HG03439 (cell line): Measurements from ENCODE around the gene ALDH1A2.

Experiments used
- ATAC-seq: cut with Tn5 transposase; IDR thresholded peaks from one replicate; pipeline ENCODE4 v1.9.1; 2021; ENCODE audit warnings: mild to moderate bottlenecking, moderate library complexity; ENCODE audit not compliant: unreplicated experiment

The ALDH1A2 gene

DNA sequence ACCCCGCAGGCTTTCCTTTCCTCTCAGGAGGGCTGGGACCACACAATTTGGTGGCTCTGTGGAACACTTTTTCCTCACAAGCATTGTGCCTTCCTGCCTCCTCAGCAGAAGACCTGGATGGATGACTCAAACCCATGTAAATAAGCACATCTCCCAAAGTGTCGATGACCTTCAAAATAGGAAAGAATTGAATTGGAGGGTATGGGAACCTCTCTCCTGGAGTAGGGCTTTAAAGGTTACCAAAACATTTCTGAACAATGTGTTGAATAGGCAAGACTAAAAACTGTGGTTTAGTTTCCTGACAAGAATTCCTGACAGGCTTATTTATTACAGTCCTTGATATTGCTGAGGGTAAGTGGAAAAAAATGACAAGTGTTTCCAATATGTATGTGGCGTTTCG, 118.2 kb downstream of the ALDH1A2 start:
- no peak for ATAC-seq

DNA sequence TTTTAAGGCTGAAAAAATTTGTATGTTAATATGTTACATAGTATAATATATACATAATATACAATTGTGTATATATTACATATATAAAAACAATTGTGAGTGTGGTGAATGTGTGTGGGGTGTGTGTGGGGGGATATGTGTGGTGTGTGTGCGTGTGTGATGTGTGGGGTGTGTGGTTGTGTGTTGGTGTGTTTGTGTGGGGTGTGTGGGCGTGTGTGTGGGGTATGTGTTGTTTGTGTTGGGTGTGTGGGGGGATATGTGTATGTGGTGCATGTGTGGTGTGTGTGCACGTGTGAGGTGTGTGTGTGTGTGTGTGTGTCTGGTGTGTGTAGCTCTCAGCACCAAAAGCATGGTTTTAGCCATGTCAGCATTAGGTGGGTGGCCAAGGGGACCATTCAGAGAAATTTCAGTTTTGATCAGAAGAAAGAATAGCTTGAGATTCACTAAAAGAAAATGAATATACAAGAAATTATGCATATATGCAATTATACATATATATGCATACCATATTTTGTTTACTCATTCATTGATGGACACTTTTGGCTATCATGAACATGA, 118.9 kb downstream of the ALDH1A2 start:
- ATAC-seq, result no peak

DNA sequence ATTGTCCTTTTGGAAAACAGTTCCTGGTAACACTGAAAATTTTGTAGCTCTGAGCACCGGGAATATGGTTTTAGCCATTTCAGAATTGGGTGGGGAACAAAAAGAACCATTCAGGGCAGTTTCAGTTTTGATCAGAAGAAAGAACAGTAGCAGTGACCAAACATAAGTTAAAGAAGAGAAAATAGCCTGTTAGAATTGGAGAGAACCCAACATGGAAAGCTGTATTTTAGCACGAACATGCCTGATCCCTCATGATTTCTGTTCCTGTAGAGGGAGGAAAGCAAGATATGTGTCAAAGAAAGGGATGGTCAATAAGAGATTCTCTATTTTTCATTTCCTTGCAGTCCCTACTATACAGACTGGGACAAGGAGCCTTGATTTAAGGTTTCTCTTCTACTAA, 119.9 kb downstream of the ALDH1A2 start:
- no peak for ATAC-seq

DNA sequence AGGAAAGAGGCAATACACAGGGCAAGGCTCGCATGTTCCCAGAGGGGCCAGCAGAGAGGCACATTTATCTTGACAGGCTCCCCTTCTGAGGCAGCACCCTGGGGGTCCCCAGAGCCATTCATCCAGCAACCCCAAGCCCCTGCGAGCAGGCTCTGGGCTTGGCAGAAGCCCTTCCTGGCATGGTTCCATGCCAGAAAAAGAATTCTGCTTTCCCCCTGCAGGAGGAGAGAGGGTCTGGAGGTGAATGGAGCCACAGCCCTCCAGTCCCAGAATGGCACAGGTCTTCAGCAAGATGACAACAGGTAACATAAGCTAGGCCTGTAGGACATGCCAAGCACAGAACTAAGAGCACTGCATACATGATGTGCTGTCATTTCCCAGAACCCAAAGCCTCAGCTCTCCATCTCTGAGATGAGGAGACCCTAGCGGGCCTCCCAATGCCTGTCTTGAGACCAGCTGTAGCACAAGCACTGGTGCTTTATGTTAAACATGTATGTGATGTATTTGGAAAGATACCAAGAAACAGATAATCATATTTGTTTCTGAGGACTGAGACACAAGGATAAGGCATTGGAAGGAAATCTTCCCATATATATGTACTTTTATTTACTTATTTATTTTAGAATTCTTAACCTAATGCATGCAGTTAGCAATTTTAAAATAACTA, 121.6 kb downstream of the ALDH1A2 start:
- no peak for ATAC-seq

DNA sequence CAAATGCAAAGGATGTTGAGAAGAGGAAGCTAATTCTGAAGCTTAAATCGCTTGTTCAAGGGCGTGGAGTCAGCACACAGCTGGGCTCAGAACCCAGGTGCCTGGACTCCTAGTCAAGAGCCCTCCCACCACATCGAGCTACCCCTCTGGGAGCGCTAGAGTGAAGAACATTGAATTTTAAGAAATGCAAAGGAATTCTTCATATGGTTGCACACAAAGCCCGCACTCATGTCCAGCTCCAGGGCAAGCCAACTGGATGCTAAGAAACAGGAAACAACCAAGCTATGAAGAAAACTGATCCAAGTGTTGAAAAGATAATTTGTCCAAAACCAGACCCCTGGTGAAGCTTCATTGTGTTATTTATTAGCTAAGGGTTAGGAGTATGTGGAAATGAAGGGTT, 122.3 kb downstream of the ALDH1A2 start:
- no peak for ATAC-seq

DNA sequence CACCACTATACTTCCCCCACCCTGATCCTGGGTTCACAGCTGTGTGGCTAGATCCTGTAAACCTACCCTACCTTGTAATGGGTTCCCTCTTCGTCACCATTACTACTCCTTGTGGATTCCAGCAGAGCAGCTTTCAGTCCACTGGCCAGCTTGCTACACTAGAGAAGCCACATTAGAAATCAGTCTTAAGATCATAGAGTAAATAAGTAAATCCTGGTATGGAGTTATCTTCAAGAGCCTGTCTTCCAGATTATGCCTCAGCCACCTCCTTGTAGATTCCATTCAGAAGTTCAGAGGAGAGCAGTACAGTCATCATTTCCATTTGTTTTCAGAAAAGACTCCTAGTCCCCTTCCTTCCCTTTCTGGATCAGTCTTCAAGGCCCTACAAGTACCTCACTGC, 123.7 kb downstream of the ALDH1A2 start:
- no peak for ATAC-seq

DNA sequence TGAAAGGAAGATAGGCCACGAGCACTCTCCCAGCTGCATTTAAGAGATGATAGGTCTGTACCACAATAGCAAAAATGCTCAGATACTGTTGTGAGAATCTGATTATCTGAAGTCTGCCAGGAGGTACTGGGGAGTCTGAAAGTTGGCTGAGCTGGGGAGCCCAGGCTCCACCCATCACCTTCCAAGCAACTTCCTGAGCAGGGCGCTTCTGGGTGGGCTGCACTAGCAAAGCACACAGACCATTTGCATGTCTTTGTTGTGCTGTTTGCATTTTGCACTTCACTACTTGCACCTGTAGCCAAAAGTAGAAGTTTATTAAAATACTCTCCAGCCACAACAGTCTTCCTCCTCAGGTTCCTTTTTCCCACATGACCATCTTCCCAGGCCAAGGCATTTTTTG, 133.2 kb downstream of the ALDH1A2 start:
- no peak for ATAC-seq

DNA sequence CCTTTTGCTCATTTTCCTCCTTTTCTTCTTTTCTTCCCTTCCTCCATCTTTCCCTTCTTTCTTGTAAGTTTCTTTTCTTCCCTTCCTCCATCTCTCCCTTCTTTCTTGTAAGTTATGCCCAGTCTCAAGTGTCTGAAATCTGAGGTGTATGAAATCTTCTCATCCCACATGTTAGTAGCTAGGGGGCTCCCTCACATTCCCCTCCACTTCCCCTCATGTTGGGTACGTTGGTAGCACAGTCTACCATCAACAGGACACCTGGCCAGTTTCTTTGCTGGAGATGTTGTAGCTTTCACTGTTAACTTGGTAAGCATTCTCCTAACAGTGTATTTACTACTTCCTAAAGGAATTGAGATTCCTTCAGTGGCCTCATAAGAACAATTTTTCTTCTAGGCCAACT, 133.9 kb downstream of the ALDH1A2 start:
- ATAC-seq, result no peak

DNA sequence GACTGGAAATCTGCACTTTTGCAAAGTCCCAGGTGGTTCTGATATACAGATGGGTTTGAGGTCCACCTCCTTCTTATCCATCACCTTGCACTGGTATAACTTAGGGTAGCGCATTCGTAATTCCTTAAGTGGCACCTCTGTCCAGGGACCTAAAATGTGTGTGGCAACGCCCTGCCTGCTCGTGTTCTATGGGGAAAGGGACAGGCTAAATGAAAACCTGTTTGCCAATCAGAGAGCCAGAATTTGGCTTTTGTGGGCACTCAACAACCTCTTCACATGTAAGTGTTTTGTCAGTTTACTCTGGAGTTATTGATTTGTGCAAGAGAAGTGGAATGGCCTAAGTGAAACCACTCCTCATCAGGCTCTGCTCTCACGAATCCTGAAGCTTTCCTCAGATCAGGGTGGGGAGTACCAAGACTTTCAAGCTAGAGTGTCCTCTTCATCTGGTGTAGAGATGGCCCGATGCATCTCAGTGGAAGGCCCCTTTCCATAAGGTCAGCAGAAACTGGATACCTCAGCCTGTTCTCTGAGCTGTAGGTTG, 138.3 kb downstream of the ALDH1A2 start:
- no peak for ATAC-seq

DNA sequence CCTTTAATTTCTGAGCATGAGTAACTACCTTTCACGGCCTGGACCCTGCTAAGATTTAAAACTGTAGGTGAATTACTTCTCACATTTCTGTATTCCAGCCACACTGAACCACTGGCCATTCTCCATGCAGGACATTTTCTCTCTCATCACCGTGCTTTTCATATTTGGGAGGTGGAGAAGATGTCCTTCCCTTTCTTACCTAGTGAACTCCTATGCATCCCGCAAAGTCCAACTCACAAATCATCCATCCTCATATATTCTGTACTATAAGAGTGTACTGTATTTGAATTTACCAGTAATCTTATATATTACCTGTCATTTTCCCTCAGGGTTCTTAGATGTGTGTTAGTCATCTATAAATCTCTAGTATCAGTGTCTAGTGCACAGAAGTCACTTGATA, 139.9 kb downstream of the ALDH1A2 start:
- ATAC-seq, result no peak

DNA sequence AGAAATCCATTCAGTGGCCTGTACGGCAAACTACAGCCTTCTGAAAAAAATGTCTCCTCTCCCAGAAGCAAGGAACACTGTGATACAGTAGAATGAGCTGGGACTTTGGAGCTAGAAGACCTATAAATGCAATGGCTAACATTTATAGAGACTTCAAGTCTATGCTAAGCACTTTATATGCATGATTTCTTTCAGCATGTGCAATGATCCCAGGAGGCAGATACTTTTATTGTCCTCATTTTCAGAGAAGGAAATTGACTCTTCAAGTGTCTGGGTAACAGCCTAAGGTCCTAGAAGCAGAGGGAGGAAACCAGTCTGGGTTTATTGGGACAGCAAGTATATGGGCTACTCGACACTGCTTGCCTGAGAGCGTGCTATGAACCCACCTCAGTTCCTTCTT, 140.9 kb downstream of the ALDH1A2 start:
- no peak for ATAC-seq

DNA sequence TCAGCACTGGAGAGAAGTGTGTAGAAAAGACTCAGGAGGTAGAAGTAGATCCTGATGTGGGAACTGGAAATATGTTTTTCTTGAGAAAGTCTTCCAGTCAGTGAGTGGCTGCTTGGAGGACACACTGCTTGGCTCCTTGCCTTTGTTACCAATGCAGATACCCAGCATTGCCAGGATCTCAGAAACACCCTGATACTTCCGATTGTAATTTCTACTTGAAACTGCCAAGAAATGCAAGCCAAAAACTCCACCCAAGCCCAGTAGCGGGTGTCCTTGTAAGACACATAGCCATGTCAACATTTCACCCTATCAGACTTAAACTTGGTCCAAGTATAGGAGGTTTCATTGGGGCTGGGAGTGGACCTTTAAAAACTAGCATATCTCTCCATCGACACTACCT, 141.8 kb downstream of the ALDH1A2 start:
- ATAC-seq, result no peak

DNA sequence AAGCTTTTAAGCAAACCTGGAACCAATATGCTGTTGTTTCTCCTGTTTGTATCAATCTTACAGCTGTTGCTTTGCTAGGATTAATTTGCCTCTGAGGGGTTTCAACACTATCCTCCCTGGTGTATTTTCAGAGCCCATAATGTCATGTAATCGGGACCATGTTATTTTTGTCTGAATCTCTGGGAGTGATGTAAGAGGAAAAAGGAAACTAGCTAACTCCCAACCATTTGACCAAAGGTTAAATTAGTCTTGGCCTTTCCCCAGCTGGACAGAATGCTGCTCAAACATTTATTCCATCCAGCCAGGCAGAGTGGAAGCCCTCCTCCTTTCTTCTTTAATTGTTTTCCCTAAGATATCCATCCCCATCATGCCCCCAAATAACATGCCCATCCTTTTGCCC, 142.2 kb downstream of the ALDH1A2 start:
- no peak for ATAC-seq

DNA sequence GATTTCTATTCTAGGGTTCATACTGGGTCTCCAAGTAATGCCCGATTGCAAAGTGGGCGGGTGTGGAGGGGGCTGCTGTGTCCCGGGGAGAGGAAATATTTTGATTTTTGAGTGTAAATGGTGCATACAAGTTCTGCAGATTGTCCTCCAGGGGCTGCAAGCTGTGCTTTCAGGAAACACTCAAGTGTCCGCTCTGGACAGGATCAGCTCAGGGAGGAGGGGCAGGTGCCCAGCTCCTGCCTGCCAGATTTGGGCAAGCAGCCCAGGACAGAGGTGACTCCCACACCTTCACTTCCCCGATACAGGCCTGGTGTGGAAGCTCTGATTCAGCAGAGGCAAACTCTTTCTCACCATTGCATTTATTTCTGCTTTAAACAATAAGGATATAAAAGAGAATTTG, 142.7 kb downstream of the ALDH1A2 start:
- ATAC-seq, result no peak

DNA sequence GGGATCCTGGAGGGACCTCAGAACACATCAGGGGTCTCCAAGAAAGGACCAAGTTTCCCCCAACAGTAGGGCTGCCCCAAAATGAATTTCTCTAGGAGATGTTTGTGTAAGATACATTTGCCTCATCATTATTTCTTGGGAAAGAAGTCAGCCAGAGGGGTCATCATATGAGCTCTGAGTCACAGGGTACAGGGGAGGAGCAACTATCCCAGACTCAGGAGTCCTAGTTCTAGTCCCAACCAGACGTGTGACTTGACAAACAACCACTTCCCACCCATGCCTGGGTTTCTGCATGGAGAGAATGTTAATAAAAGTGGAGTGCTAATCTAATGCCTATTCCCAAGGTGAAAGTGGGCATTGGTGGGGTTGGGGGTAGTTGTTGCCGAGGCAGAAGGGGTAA, 144.1 kb downstream of the ALDH1A2 start:
- no peak for ATAC-seq

DNA sequence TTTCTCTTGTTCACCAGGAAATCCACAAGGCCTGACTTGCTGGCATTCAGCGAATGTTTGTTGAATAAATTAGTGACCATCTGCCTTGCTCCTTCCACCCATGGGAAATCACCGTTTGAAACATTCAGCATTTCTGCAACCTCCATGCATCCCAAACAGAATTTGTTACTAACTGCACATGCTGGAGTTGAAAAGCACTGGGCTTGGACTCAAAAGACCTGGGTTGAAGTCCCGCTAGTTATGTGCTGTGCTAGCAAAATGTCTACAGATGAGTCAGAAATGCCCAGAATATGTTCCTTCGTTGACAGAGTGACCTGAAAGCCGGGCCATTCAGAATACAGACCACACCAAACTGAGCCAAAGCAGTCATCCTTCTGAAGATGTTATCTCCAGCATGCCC, 144.6 kb downstream of the ALDH1A2 start:
- no peak for ATAC-seq

DNA sequence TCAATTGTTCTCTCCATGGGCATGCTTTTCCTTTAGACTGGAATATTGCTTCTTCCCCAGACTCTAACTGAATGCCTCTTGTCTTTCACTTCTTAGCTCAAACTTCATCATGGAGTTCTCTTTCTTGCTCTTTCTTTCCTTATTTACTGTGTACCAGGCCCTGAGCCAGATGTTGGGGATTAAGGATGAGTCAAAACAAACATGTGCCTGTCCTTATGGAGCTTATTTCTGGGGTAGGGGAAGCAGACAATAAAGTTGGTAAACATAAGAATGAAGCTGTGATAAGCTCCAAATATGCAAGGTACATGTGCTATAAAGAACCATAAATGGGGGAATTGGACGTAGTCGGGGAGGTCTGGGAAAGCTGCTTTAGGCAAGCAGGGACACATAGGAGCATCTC, 145.8 kb downstream of the ALDH1A2 start:
- no peak for ATAC-seq

DNA sequence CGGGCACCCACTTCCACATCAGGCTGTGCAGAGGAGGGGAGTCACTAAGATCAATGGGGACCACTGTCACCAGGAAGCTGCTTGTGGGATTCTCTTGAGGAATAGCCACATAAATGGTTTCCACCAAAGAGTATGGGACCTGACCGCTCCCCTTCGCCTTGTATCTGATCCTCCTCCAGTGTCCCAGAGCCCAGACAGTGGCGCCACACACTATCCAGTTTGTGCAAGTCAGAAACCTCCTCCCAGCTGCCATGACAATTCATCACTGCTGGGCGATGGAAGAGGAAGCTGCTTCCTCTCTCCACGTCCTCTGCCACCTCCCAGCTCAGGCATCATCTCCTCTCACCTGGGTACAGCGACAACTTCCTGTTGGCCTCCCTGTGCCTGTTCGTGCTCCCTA, 147.5 kb downstream of the ALDH1A2 start:
- ATAC-seq, result no peak

DNA sequence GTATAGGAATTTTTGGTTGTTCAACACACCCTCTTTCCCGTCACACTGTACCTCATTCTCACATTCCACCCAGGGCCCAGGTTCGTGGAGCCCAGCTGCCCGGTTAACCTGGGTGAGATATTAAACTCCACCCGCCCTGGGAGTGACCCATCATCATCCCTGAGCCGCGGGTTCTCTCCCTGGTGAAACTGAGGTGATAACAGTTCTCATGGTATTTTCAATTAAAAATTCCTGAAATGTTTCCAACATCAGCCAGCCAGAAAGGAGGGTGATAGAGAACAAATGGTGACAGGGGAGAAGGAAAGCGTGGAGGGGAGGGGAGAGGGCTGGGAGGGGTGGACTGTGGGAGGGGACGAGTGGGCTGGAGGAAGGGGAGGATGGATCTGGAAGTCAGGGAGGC, 148.8 kb downstream of the ALDH1A2 start:
- ATAC-seq, result no peak

DNA sequence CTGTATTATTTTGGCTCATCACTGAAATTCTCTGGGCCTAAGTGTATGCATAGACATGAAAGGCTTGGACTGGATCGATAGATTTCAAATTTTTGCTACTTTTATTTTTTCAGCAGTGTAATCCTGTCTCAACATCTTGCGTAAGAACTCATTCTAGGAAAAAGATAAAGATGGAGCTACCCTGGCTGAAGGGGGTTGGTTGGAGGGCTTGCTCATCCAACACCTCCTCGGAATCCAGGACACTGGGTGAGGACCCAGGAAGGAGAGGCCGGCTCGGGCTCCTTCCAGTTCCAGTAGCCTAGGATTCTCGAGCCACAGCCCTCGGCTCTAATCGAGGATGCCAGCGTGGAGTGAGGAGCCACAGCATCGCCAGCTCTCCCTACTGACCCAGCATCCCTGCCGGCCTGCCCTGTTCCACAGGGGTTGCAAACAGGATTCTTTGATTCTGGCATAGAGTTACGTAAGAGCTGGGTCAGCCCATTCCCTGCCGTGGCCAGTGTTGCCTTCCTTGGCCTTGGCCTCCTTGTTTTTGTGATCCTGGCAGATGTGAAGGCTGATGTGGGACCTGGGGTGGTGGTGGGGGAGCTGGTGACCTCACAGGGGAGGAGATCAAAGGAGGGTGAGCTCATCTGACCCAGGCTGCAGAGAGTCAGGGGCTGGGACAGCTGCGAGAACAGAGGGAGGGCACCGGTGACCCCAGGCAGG, 149.5 kb downstream of the ALDH1A2 start:
- no peak for ATAC-seq

DNA sequence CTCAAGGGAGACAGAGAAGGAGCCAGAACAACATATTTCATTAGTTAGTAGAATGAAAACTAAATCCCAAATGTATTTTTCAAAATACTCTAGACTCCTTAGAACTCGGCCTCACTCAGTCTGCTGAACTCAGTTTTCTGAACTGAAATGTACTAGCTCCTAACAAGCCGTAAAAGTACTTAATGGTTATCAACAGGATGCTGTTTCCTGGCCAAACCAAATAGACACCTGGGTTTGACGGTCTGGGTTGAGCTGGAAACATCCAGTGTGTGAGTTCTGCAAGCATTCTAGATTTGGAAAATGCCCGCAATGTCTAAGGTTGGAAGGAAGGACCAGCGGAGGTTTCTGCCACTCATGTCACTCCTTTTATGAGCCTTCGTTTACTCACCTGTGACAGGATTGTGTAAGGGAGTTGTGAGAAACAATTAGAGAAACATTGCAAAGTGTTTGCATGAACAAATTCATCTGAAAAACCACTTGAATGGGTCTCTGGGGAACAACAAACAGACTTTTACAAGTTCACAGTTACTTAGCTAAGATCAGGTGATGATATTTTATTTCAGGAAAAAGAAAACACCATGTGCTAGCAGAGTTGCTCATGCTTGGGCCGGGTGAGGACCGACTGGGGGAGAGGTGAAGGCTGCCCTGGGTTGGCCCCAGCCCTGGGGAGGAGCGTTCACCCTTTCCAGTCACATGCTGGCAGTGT, 151.0 kb downstream of the ALDH1A2 start:
- ATAC-seq, result no peak

DNA sequence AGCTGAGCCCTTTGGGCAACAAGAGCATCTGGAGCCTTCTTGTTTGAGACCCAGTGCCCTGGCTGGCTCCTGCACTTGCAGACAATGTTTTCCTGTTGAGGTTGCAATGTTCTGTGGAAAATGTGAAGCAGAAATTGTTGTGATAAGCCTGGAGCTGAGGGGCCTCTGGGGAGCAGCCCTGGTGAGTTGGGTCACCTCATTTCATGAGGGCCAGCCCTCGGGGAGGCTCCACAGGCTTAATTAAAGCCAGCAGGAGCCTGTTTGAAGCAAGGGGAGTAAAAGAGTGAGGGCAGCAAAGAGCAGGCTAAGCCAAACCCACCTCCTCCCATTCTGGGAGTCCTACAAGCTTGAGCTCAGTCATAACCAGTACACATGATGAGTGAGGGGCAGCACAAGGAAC, 154.3 kb downstream of the ALDH1A2 start:
- no peak for ATAC-seq
